ENCODE data around the gene HACE1.
A peak's percentile ranks its signal among the peaks of the same experiment; 100 is the strongest.
"Not testable (repeated sequence)": the region's sequence is repeated elsewhere in the genome, so short reads cannot be mapped to it uniquely, and the experiment has no call there.

Gene HACE1

GRCh38 chr6:104858642-104859041, 1.1 kb downstream of the HACE1 start:
- Mint-ChIP-seq H3K27ac (peak overlapping the region; percentile 29), H3K9me3 (ENCODE audit: low read depth) (no peaks in the 10 kb centered on the region), H3K27me3 (peaks cover 5% of the 10 kb centered on the region), H3K4me1 (ENCODE audit: low read depth) (peaks cover 17% of the 10 kb centered on the region), H3K4me3 (peak overlapping the region; percentile 93), H3K36me3 (peaks cover 2% of the 10 kb centered on the region)

GRCh38 chr6:104855507-104855906, 4.2 kb downstream of the HACE1 start:
- H3K27ac Mint-ChIP-seq = no peak overlapping the region
- H3K27me3 Mint-ChIP-seq = no peaks in the 10 kb centered on the region
- H3K4me1 Mint-ChIP-seq (ENCODE audit: low read depth) = peaks cover 17% of the 10 kb centered on the region
- H3K9me3 Mint-ChIP-seq (ENCODE audit: low read depth) = no peaks in the 10 kb centered on the region
- H3K4me3 Mint-ChIP-seq = no peak overlapping the region
- peaks cover 8% of the 10 kb centered on the region for H3K36me3 Mint-ChIP-seq

- not testable (repeated sequence) for H3K9me3 Mint-ChIP-seq (ENCODE audit: low read depth); H3K27ac Mint-ChIP-seq; H3K4me3 Mint-ChIP-seq; H3K27me3 Mint-ChIP-seq; H3K4me1 Mint-ChIP-seq (ENCODE audit: low read depth)
- H3K36me3 Mint-ChIP-seq = peaks cover 18% of the 10 kb centered on the region
Observed at GRCh38 chr6:104847721-104848120, 12.0 kb downstream of the HACE1 start.

- Mint-ChIP-seq H3K27ac (no peak overlapping the region), H3K4me3 (no peak overlapping the region), H3K9me3 (ENCODE audit: low read depth) (no peaks in the 10 kb centered on the region), H3K27me3 (no peaks in the 10 kb centered on the region), H3K4me1 (ENCODE audit: low read depth) (no peaks in the 10 kb centered on the region), H3K36me3 (peaks cover 21% of the 10 kb centered on the region)
Observed at GRCh38 chr6:104843229-104843628, 16.5 kb downstream of the HACE1 start.

GRCh38 chr6:104837158-104837557, 22.6 kb downstream of the HACE1 start:
- Mint-ChIP-seq H3K4me3 (no peak overlapping the region), H3K27me3 (no peaks in the 10 kb centered on the region), H3K4me1 (ENCODE audit: low read depth) (no peaks in the 10 kb centered on the region), H3K27ac (no peak overlapping the region), H3K36me3 (peaks cover 22% of the 10 kb centered on the region), H3K9me3 (ENCODE audit: low read depth) (no peaks in the 10 kb centered on the region)

DNA sequence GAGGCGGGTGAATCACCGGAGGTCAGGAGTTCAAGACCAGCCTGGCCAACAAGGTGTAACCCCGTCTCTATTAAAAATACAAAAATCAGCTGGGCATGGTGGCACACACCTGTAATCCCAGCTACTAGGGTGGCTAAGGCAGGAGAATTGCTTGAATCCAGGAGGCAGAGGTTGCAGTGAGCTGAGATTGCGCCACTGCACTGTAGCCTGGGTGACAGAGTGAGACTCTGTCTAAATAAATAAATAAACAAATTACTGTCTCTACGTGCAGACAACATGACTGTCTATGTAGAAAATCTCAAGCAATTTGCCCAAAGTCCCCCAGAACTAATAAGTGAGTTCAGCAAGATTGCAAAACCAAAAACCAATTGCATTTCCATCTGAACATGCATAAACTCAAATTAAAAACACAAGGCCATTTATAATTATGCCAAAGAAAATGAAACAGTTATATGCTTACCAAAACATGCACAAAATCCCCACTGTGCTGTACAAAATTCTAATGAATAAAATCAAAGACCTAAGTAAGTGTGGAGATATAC, 23.2 kb downstream of the HACE1 start:
- peaks cover 20% of the 10 kb centered on the region for H3K36me3 Mint-ChIP-seq

GRCh38 chr6:104835782-104836181, 23.9 kb downstream of the HACE1 start:
- H3K9me3 Mint-ChIP-seq (ENCODE audit: low read depth) = no peaks in the 10 kb centered on the region
- no peaks in the 10 kb centered on the region for H3K27me3 Mint-ChIP-seq
- H3K36me3 Mint-ChIP-seq = peaks cover 23% of the 10 kb centered on the region
- no peak overlapping the region for H3K27ac Mint-ChIP-seq
- no peaks in the 10 kb centered on the region for H3K4me1 Mint-ChIP-seq (ENCODE audit: low read depth)
- H3K4me3 Mint-ChIP-seq = no peak overlapping the region

More for the DNA sequence above, 23.2 kb downstream of the HACE1 start:
- not testable (repeated sequence) for H3K4me3 Mint-ChIP-seq; H3K9me3 Mint-ChIP-seq (ENCODE audit: low read depth); H3K27me3 Mint-ChIP-seq; H3K4me1 Mint-ChIP-seq (ENCODE audit: low read depth); H3K27ac Mint-ChIP-seq

GRCh38 chr6:104829183-104829958, 30.3 kb downstream of the HACE1 start:
- Mint-ChIP-seq H3K27me3 (no peaks in the 10 kb centered on the region), H3K9me3 (ENCODE audit: low read depth) (no peaks in the 10 kb centered on the region), H3K36me3 (peaks cover 7% of the 10 kb centered on the region), H3K27ac (no peak overlapping the region), H3K4me3 (no peak overlapping the region), H3K4me1 (ENCODE audit: low read depth) (peaks cover 7% of the 10 kb centered on the region)

DNA sequence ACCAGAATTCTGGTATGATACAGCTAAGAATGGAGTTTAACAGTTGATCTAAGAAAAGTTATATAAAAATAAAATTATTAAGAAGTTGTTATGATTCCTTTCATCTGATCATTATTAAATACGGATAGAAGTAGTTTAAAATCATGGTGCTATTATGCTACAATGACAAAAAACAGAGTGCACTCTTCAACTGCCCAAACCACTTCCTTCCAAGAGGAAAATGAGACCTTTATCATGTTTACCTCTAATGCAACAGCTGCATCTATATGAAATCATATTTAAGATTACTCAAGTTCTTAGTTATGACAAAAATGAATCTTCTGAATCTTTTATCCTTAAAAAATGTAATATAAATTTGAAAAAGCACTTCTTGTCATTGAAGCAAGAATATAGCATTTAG, 31.2 kb downstream of the HACE1 start:
- Mint-ChIP-seq H3K9me3 (ENCODE audit: low read depth) (no peaks in the 10 kb centered on the region), H3K27ac (no peak overlapping the region), H3K27me3 (no peaks in the 10 kb centered on the region), H3K36me3 (peaks cover 13% of the 10 kb centered on the region), H3K4me3 (no peak overlapping the region), H3K4me1 (ENCODE audit: low read depth) (peaks cover 7% of the 10 kb centered on the region)

GRCh38 chr6:104820820-104821219, 38.9 kb downstream of the HACE1 start:
- H3K27ac Mint-ChIP-seq; H3K27me3 Mint-ChIP-seq; H3K4me3 Mint-ChIP-seq; H3K9me3 Mint-ChIP-seq (ENCODE audit: low read depth); H3K4me1 Mint-ChIP-seq (ENCODE audit: low read depth): not testable (repeated sequence)
- peaks cover 21% of the 10 kb centered on the region for H3K36me3 Mint-ChIP-seq

DNA sequence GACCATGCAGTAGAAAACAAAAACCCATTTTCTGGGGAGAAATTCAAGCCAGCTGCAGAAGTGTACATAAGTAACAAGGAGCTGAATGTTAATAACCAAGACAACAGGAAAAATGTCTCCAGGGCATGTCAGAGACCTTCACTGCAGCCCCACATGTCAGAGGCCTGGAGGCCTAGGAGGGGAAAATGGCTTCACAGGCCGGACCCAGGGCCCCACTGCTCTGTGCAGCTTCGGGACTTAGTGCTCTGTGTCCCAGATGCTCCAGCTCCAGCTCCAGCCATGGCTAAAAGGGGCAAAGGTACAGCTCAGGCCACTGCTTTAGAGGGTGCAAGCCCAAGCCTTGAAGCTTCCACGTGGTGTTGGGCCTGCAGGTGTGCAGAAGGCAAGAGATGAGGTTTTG, 43.6 kb downstream of the HACE1 start:
- H3K4me3 Mint-ChIP-seq = no peak overlapping the region
- H3K27ac Mint-ChIP-seq = no peak overlapping the region
- H3K4me1 Mint-ChIP-seq (ENCODE audit: low read depth) = peaks cover 2% of the 10 kb centered on the region
- no peaks in the 10 kb centered on the region for H3K9me3 Mint-ChIP-seq (ENCODE audit: low read depth)
- H3K36me3 Mint-ChIP-seq = peaks cover 18% of the 10 kb centered on the region
- H3K27me3 Mint-ChIP-seq = no peaks in the 10 kb centered on the region

- Mint-ChIP-seq H3K4me3 (no peak overlapping the region), H3K27me3 (no peaks in the 10 kb centered on the region), H3K27ac (no peak overlapping the region), H3K9me3 (ENCODE audit: low read depth) (no peaks in the 10 kb centered on the region), H3K4me1 (ENCODE audit: low read depth) (peaks cover 2% of the 10 kb centered on the region), H3K36me3 (peaks cover 14% of the 10 kb centered on the region)
Observed at GRCh38 chr6:104814743-104815142, 45.0 kb downstream of the HACE1 start.

DNA sequence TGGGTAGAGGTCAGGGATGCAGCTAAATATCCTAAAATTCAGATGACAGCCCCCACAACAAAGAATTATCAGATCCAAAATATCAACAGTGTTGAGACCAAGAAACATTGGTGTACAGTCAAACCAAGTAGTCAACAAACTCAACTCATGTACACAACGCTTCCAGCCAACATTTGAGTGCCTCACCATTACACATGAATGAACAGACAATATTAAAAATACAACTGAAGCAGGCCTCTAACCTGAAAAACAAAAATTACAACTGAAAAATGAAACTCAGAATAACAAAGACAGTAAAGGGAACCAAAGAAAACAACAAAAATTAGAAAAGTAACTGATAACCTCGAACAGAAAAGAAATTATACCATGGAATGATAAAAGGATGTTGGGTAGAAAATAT, 46.2 kb downstream of the HACE1 start:
- Mint-ChIP-seq H3K36me3 (peaks cover 10% of the 10 kb centered on the region), H3K4me3 (no peak overlapping the region)

DNA sequence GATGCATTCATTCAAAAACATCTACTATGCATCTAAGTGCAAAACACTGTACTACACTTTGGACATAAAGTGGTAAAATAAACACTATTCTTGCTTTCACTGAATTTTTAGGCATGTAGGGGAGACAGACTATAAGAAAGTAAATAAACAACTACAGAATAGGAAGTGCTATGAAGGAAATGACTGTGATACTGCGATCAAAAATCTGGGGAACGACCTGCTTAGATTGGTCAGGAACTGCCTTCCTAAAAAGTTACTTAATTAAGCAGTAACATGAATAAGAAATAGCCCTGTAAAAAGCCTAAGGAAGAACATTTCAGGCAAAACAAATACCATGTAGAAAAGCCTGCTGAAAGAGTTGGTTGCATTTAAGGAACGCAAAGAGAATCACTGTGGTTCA, 50.6 kb downstream of the HACE1 start:
- Mint-ChIP-seq H3K27ac (no peak overlapping the region), H3K4me1 (ENCODE audit: low read depth) (no peaks in the 10 kb centered on the region), H3K9me3 (ENCODE audit: low read depth) (no peaks in the 10 kb centered on the region), H3K4me3 (no peak overlapping the region), H3K27me3 (no peaks in the 10 kb centered on the region), H3K36me3 (peaks cover 21% of the 10 kb centered on the region)

More for the DNA sequence above, 46.2 kb downstream of the HACE1 start:
- Mint-ChIP-seq H3K27ac (no peak overlapping the region), H3K9me3 (ENCODE audit: low read depth) (no peaks in the 10 kb centered on the region), H3K27me3 (no peaks in the 10 kb centered on the region), H3K4me1 (ENCODE audit: low read depth) (no peaks in the 10 kb centered on the region)

DNA sequence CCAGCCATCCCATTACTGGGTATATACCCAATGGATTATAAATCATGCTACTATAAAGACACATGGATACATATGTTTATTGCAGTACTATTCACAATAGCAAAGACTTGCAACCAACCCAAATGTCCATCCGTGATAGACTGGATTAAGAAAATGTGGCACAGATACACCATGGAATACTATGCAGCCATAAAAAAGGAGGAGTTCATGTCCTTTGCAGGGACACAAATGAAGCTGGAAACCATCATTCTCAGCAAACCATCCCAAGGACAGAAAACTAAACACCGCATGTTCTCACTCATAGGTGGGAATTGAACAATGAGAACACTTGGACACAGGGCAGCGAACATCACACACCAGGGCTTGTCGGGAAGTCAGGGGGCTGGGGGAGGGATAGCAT, 54.4 kb downstream of the HACE1 start:
- not testable (repeated sequence) for H3K27me3 Mint-ChIP-seq; H3K9me3 Mint-ChIP-seq (ENCODE audit: low read depth); H3K4me3 Mint-ChIP-seq; H3K4me1 Mint-ChIP-seq (ENCODE audit: low read depth); H3K27ac Mint-ChIP-seq
- H3K36me3 Mint-ChIP-seq = peaks cover 35% of the 10 kb centered on the region

DNA sequence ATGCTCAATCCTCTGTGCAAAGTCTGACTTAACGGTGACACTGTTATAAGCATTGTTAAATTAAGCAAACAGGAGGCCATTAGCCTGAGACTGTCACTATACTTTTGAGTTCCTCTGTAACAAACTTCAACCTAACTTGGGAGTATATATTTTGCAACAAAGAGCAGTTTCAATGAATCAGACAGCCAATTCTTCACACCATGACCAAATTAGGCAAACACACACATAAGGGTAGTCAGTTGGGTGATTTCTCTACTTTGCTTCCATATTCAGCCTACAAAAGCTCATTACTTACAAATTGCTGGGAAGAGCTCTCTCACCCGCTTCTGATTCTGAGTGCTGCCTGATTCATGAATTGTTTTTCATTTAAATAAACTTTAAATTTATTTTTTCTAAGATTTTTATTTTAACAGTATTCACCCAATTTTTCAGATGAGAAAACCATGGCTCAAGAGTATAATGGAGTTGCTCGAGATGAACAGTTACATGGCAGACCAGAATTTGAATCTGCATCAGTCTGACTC, 60.5 kb downstream of the HACE1 start:
- Mint-ChIP-seq H3K4me1 (ENCODE audit: low read depth) (no peaks in the 10 kb centered on the region), H3K27ac (no peak overlapping the region), H3K4me3 (no peak overlapping the region), H3K36me3 (peaks cover 22% of the 10 kb centered on the region), H3K27me3 (no peaks in the 10 kb centered on the region), H3K9me3 (ENCODE audit: low read depth) (no peaks in the 10 kb centered on the region)
